GM10847 (cell line): ENCODE data around the gene MYH13.

Experiments used
- POLR2A ChIP-seq: IDR thresholded peaks from 2 replicates; pipeline ENCODE4 v1.6.1; 2011; ENCODE audit not compliant: insufficient read length; ENCODE audit errors: extremely low read depth

MYH13 gene

GRCh38 chr17:10290041-10290440, 82.8 kb downstream of the MYH13 start:
- no peak for TF ChIP-seq POLR2A

GRCh38 chr17:10286324-10286723, 86.5 kb downstream of the MYH13 start:
- no peak for TF ChIP-seq POLR2A

GRCh38 chr17:10285896-10286295, 86.9 kb downstream of the MYH13 start:
- TF ChIP-seq POLR2A: no peak

- TF ChIP-seq POLR2A: no peak
These were observed 92.7 kb downstream of the MYH13 start for GRCh38 chr17:10280068-10280467.

- no peak for TF ChIP-seq POLR2A
These were observed 94.6 kb downstream of the MYH13 start for GRCh38 chr17:10278218-10278617.

GRCh38 chr17:10276436-10276835, 96.4 kb downstream of the MYH13 start:
- TF ChIP-seq POLR2A: no peak

GRCh38 chr17:10275418-10275817, 97.4 kb downstream of the MYH13 start:
- TF ChIP-seq POLR2A: no peak

GRCh38 chr17:10271106-10271562, 101.7 kb downstream of the MYH13 start:
- TF ChIP-seq POLR2A: no peak

- no peak for TF ChIP-seq POLR2A
These were observed 102.5 kb downstream of the MYH13 start for GRCh38 chr17:10270258-10270657.

- TF ChIP-seq POLR2A: no peak
These were observed 104.8 kb downstream of the MYH13 start for GRCh38 chr17:10268005-10268404.

GRCh38 chr17:10266296-10266876, 106.4 kb downstream of the MYH13 start:
- TF ChIP-seq POLR2A: no peak

GRCh38 chr17:10265100-10265810, 107.6 kb downstream of the MYH13 start:
- no peak for TF ChIP-seq POLR2A

- TF ChIP-seq POLR2A: no peak
These were observed 108.8 kb downstream of the MYH13 start for GRCh38 chr17:10264051-10264450.

GRCh38 chr17:10262451-10262850, 110.4 kb downstream of the MYH13 start:
- no peak for TF ChIP-seq POLR2A

GRCh38 chr17:10261098-10261497, 111.7 kb downstream of the MYH13 start:
- TF ChIP-seq POLR2A: no peak

GRCh38 chr17:10251212-10251948, 121.4 kb downstream of the MYH13 start:
- TF ChIP-seq POLR2A: no peak
